GM23338 (cell line): Measurements from ENCODE around the gene KCNK4.

ENCODE experiments used
- NANOG ChIP-seq: IDR thresholded peaks from 2 replicates; pipeline ENCODE4 v1.6.1; 2016; ENCODE audit warnings: antibody characterized with exemption, borderline replicate concordance
- TF ChIP-seq, protein P1 (sequence below), 2 experiments: fragments of 200-600 bp in 1 of 2; sonication (generic) in 1 of 2; conservative IDR thresholded peaks; 2 replicates each; pipeline versions ENCODE4 v1.5.1 to v1.6.1; 2016 to 2017; ENCODE audit warnings: antibody characterized with exemption in 2 of 2, low read depth in 2 of 2, mild to moderate bottlenecking in 2 of 2, moderate library complexity in 1 of 2

DNA sequence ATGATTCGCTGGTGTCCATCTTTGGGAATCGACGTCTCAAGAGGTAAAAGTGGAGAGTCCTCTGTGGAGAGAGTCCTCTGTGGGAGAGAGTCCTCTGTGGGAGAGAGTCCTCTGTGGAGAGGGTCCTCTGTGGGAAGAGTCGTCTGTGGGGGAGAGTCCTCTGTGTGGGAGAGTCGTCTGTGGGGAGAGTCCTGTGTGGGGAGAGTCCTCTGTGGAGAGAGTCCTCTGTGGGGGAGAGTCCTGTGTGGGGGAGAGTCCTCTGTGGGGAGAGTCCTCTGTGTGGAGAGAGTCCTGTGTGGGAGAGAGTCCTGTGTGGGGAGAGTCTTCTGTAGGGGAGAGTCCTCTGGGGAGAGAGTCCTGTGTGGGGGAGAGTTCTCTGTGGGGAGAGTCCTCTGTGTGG lies 29.9 kb downstream of the KCNK4 start:
- no peak for TF ChIP-seq NANOG
- TF ChIP-seq, protein P1, sequence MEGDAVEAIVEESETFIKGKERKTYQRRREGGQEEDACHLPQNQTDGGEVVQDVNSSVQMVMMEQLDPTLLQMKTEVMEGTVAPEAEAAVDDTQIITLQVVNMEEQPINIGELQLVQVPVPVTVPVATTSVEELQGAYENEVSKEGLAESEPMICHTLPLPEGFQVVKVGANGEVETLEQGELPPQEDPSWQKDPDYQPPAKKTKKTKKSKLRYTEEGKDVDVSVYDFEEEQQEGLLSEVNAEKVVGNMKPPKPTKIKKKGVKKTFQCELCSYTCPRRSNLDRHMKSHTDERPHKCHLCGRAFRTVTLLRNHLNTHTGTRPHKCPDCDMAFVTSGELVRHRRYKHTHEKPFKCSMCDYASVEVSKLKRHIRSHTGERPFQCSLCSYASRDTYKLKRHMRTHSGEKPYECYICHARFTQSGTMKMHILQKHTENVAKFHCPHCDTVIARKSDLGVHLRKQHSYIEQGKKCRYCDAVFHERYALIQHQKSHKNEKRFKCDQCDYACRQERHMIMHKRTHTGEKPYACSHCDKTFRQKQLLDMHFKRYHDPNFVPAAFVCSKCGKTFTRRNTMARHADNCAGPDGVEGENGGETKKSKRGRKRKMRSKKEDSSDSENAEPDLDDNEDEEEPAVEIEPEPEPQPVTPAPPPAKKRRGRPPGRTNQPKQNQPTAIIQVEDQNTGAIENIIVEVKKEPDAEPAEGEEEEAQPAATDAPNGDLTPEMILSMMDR (conservative IDR thresholded peaks at IDR 0.05; ENCODE audit: low read depth in 2 of 2), result no peak
